DMS 273 (cell line): Measurements from ENCODE around the gene STRA6.

Experiments used
- DNase-seq: peaks from one replicate; lab custom pipeline; 2025; ENCODE audit not compliant: unreplicated experiment; lab: John Stamatoyannopoulos, UW

The STRA6 gene

DNA sequence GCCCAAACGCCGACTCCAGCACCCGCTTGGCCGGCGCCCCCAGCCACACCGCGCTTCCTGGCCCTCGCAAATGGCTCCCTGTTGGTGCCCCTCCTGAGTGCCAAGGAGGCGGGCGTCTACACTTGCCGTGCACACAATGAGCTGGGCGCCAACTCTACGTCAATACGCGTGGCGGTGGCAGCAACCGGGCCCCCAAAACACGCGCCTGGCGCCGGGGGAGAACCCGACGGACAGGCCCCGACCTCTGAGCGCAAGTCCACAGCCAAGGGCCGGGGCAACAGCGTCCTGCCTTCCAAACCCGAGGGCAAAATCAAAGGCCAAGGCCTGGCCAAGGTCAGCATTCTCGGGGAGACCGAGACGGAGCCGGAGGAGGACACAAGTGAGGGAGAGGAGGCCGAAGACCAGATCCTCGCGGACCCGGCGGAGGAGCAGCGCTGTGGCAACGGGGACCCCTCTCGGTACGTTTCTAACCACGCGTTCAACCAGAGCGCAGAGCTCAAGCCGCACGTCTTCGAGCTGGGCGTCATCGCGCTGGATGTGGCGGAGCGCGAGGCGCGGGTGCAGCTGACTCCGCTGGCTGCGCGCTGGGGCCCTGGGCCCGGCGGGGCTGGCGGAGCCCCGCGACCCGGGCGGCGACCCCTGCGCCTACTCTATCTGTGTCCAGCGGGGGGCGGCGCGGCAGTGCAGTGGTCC, 68.7 kb downstream of the STRA6 start:
- DNase-seq: no peak

DNA sequence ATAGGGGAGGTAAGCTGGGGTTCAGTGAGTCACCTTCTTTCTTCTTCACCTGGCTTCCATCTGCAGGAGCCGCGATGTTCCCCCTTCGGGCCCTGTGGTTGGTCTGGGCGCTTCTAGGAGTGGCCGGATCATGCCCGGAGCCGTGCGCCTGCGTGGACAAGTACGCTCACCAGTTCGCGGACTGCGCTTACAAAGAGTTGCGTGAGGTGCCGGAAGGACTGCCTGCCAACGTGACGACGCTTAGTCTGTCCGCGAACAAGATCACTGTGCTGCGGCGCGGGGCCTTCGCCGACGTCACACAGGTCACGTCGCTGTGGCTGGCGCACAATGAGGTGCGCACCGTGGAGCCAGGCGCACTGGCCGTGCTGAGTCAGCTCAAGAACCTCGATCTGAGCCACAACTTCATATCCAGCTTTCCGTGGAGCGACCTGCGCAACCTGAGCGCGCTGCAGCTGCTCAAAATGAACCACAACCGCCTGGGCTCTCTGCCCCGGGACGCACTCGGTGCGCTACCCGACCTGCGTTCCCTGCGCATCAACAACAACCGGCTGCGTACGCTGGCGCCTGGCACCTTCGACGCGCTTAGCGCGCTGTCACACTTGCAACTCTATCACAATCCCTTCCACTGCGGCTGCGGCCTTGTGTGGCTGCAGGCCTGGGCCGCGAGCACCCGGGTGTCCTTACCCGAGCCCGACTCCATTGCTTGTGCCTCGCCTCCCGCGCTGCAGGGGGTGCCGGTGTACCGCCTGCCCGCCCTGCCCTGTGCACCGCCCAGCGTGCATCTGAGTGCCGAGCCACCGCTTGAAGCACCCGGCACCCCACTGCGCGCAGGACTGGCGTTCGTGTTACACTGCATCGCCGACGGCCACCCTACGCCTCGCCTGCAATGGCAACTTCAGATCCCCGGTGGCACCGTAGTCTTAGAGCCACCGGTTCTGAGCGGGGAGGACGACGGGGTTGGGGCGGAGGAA, 69.6 kb downstream of the STRA6 start:
- no peak for DNase-seq

DNA sequence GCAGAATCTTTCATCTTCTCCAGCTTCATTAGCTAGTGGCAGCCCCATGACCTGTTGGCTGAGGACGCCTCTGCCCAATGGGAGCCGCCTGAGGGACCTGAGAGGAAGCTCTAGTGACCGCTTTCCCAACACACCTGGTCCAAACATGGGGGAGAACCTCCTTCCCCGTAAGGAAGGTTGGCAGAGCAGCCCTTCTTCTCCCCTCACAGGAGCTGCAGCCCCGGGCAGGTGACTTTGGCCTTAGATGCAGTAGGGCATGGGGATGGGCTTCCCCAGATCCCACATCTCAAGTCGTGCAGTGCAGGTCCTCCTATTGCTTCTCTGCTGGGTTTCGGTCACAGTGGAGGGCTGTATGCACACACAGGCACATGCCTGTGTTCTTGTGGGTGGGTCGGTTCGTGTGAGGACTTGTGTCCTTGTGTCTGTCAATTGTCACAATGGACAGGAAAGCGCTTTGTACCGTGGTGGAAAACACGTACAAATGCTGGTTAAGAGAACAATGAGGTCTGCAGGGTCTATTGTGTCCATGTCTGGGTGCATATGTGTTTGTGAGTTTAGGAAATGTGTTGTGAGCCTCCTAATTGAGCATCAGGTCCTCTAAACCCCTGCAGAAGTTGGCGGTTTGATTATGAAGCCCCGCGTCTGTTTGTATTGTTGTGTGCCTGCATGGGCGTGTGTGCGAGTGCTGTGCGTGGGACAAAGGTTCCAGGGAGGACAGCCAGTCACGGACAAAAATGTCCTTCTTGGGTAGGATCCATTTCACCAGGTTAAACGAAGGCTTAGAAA, 70.8 kb downstream of the STRA6 start:
- no peak for DNase-seq

DNA sequence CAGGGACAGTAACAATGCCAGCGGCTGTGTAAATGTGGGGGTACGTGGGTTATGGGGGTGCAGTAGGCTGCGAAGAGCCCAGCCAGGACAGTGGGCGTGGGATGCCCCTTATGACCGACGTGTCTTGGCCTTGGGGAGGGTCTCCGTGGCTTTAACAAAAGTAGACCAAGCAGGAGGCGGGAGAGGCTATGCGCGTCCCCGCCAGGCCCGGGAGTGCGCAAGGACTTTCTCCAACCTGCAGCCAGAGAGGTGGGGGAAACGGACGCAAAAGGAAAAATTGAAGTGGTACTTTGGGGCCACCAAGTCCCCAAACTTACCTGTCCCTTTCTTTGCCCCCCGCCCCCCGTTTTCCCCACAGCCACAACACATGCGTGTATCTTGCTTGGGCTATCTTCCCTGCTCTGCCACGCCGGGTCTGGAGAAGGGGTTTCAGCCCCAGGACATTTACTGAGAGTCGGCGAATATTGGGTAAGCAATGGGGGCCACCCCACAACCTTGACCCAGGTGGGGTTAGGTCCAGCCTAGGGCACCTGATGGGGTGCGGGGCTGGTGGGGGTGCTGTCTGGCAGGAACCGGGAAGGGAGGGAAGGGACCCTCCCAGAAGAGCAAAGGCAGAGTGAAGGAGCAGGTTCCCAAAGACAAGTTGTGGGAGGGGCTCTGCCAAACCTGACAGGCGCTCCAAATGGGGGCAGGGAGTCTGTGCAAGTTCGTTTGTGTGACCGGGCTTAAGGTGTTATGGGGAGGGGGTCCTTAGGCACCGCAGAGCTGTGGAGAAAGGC, 71.5 kb downstream of the STRA6 start:
- no peak for DNase-seq

DNA sequence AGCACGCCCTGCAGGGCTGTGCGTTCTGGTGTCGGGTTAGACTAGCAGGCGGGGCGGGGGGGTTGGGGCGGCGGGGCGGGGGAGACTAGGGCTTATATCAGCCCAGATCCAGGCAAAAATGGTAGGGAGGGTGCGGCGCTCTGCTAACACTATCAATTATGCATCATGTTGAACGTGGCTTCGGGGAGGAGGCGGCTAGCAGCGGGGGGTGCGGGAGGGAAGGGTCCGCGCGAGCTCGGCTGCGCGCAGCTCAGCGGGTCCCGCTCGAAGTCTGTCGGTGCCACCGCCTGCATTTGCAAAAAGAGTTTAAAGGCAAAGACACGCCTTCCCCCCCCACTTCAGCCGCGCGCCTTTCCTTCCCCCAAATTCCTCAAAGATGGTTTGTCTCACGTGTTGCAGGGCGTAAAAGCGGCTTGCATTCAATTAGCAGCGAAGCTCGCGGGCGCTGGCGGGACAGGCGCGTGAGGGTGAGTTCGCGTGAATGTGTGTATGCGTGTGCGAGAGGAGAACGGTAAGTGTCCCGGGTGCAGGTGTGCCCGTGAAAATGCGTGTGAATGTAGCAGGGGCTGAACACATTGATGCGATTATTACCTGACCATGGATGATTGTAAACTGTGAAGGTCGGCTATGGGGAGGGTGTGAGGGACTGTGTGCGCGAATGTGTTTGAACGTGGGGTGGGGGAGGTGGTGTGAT, 72.3 kb downstream of the STRA6 start, which contains the start of gene ISLR2:
Gene ISLR2 (plus strand): TSS at position 432 of the 694 bp plus-strand sequence. CDS start 2,169 bp downstream, outside the sequence.
- DNase-seq: peak; percentile 37

DNA sequence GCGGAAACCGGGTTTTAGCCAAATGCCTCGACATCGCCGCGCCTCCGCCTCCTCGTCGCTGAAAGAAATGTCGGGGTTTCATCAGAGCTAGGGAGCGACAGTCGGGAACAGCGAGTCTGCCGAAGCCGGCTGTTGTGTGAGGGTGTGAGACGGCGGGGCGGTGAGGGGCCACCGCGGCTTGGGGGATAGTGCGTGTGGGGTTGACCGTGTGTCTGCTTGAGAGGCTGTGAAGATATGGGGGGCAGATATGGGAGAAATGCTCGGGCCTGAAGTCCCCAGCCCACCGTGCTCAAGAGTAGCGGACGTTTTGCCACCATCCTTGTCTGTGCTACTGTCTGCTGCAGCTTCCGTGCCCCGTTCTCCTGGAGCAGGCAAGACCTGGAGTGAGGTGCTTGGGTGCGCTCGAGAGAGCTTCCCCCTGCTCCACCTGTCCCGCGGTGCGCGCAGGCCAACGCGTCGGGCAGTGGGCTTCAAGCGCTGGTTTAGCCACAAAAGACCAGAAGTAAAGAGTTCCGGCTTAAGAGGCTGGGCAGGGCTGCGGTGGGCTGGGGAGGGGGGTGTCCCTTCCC, 72.9 kb downstream of the STRA6 start:
- no peak for DNase-seq
